Measurements from ENCODE around the gene CAMTA1. TPM values are rescaled to one million over a fixed set of nuclear protein-coding genes. Genes with fewer than 3 reads are reported as not detected.

The CAMTA1 gene
- total RNA-seq, 1 experiment from 2014 or later, result 69.5 TPM

GRCh38 chr1:7003676-7004075 lies 218.4 kb downstream of the CAMTA1 start (continued):
- TF ChIP-seq REST (IDR thresholded peaks at IDR 0.05; ENCODE audit: low read depth) (no peak), CEBPB (IDR thresholded peaks at IDR 0.05; ENCODE audit: low read depth) (no peak), POLR2A (IDR thresholded peaks at IDR 0.05; ENCODE audit: borderline replicate concordance, extremely low read depth, insufficient read depth, insufficient read length) (no peak), JUND (IDR thresholded peaks at IDR 0.05) (no peak), EZH2phosphoT487 (IDR thresholded peaks at IDR 0.05; ENCODE audit: borderline replicate concordance) (no peak), TCF7L2 (IDR thresholded peaks at IDR 0.05; ENCODE audit: borderline replicate concordance, extremely low read depth, insufficient read depth, insufficient read length) (no peak), YY1 (IDR thresholded peaks at IDR 0.05; ENCODE audit: extremely low read depth, insufficient replicate concordance, low read depth, low read length) (no peak)
- TF ChIP-seq, protein P1, sequence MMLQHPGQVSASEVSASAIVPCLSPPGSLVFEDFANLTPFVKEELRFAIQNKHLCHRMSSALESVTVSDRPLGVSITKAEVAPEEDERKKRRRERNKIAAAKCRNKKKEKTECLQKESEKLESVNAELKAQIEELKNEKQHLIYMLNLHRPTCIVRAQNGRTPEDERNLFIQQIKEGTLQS (IDR thresholded peaks at IDR 0.05), result no peak

- Histone ChIP-seq H3K4me3 (replicated peaks in 1 of 2; ENCODE audit: low read depth in 1 of 2, low read length in 2 of 2) (no peak overlapping the region), H3K9me3 (ENCODE audit: control insufficient read depth in 1 of 2, insufficient read depth in 1 of 2, low read depth in 1 of 2, low read length in 2 of 2) (no peaks in the 10 kb centered on the region), H3K27ac (ENCODE audit: low read depth, low read length) (no peak overlapping the region), H3K9ac (ENCODE audit: low read length) (no peak overlapping the region), H3K4me2 (ENCODE audit: low read length) (no peak overlapping the region), H3K9me2 (ENCODE audit: insufficient read depth) (no peaks in the 10 kb centered on the region), H2AFZ (ENCODE audit: low read depth, low read length, poor library complexity, severe bottlenecking) (no peak overlapping the region), H3K36me3 (ENCODE audit: control insufficient read depth in 1 of 2, insufficient read depth in 2 of 2, low read length in 2 of 2) (no peaks in the 10 kb centered on the region), H3K4me1 (ENCODE audit: control insufficient read depth in 1 of 2, insufficient read depth in 2 of 2, low read length in 2 of 2) (no peaks in the 10 kb centered on the region), H3K27me3 (ENCODE audit: insufficient read depth, low read length) (peaks cover 5% of the 10 kb centered on the region; the same call in 1 of the 2 replicates), H3K79me2 (ENCODE audit: insufficient read depth, low read length) (no peaks in the 10 kb centered on the region), H4K20me1 (ENCODE audit: insufficient read depth) (no peaks in the 10 kb centered on the region)
- ChIA-PET RAD21 (ENCODE audit: low non-redundant PET in 1 of 2, low total read pairs in 2 of 2, uncharacterized antibody in 2 of 2, unreplicated experiment in 2 of 2) (no interaction called here), POLR2A (no interaction called here), CTCF (interaction anchor here (1.2 kb wide), 1 partner anchor 66 kb away, joined by 3 read pairs; no protein-coding TSS in a partner anchor)
- TF ChIP-seq MAX (IDR thresholded peaks at IDR 0.05) (no peak), ZNF274 (IDR thresholded peaks at IDR 0.05; ENCODE audit: low read depth, low read length) (no peak), SP1 (IDR thresholded peaks at IDR 0.05; ENCODE audit: low read depth) (no peak), TCF7L2 (IDR thresholded peaks at IDR 0.05; ENCODE audit: borderline replicate concordance, extremely low read depth, insufficient read depth, insufficient read length) (no peak), CTCF (IDR thresholded peaks at IDR 0.05 in 2 of 3, conservative IDR thresholded peaks at IDR 0.05 in 1 of 3; ENCODE audit: borderline replicate concordance in 1 of 3, insufficient read depth in 1 of 3, low read depth in 2 of 3, low read length in 2 of 3) (no peak), CEBPB (IDR thresholded peaks at IDR 0.05; ENCODE audit: low read depth) (no peak)
- BruUV-seq (replicated peaks), result no TSS peak
- intact Hi-C loops (cut with micrococcal nuclease), result no loop called here
- DNase-seq (ENCODE audit: low read depth, low spot score), result no peak
- no peak for ATAC-seq
Measured at GRCh38 chr1:7004181-7004580, 218.9 kb downstream of the CAMTA1 start.

Data from HCT116 (cell line).